Activated CD4-positive, alpha-beta T cell treated with anti-CD3 and anti-CD28 coated beads, Interleukin-2, Interleukin-4, amounts not matched to agents 100 ng/mL and 50 ng/mL, durations not matched to agents 16 hours and 8 hours (primary cell): ENCODE measurements around the gene BICD2.

Experiments used
- DNase-seq: peaks from one replicate; pipeline ENCODE4 v3.0.0-alpha.2; 2020; ENCODE audit warnings: low spot score

The BICD2 gene

DNA sequence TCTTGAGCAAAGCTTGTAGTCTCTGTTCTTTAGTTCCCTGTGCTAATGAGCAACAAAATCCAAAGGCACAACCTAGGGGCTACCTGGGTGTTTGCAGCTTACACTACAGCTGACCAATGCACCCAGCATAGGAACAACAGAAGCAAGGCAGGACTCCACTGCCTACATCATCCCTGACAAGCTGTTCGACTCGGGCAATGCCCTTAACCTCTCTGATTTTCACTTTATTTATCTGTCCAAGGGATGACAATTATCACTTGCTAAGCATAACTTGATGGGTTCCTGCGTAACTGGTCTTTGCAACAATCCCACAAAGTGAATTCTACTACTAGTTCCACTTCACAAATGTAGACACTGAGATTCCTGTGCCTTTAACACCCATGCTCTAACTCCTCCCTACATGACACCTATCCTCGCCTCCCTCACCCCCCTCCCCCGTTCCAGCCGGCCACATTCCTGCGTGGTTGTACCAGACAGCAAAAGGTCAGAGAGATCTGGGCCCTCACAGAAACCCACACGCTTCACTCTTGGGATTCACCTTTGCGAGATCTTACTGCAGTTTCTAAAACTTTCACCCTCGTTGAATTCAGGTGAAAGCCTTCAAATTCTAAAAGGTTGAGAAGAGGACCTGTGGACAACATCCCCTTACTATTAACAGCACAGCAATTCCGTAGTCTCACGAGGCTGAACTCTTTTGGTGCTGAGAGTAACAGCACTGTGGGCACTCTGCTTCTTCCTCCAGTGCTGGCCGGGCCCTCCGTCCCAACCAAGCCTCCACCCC lies 95.7 kb downstream of the BICD2 start:
- DNase-seq = peak; percentile 29

DNA sequence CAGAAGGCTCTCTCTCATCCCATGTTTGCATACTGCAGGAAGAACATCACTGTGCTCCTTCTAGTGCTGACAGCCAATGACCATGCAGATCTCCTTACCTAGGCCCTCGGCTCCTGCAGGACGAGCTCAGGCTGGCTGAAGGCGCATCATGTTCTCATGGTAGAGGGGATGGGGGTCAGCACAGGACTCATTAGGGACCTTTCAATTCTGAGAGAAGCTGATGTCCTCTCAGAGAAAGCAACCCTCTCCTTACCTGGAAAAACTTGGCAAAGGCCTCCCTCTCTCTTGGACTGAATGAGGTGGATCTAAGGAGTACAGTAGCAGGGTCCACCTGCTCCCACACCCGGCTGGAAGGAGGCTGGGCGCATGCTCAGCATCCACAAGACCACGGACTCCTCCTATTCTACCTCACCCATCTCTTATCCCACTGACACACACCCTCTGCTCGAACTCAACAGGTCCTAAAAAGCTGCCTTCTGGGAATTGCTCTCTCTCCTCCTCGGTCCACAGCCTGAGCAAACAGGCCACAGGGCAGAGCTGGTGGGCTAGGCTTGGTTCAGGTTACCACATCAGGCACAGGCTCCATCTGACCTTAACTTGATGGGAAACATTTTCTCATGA lies 97.6 kb downstream of the BICD2 start:
- DNase-seq = no peak

DNA sequence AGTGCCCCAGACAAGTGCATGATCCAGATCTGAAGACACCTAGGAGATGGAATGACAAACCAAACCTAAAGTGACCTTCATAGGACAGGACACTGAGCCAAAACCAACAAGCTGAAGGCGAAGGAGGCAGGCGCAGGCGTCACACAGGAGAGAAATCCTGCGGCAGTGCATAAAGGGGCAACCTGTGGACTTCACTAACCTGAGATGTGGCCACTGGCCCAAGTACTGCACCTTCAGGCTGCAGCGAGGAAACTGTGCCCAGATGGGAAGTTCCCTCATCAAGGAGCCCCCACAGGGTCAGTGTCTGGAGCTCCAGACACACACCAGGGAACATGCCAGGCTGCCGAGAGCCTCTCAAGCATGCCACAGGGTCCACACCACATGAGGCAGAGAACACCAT lies 98.4 kb downstream of the BICD2 start:
- no peak for DNase-seq

DNA sequence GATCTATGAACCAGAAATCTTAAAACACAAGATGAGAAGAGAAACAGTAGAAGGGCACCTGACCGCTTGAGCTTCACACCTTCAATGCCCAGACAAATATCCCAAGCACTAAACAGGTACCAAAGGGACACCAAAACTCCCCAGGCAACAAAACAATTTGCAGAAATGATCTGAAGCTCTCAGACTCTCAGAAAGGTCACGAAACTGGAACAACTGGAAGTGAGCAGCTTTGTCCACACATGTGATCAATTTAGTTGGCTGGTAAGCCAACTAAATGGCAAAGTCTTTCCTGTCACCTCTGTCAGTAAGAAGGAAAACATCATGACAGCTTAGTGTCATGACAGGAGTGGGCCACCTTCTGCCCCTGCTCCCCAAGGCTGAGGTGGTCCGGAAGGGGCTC lies 98.8 kb downstream of the BICD2 start:
- DNase-seq = no peak

DNA sequence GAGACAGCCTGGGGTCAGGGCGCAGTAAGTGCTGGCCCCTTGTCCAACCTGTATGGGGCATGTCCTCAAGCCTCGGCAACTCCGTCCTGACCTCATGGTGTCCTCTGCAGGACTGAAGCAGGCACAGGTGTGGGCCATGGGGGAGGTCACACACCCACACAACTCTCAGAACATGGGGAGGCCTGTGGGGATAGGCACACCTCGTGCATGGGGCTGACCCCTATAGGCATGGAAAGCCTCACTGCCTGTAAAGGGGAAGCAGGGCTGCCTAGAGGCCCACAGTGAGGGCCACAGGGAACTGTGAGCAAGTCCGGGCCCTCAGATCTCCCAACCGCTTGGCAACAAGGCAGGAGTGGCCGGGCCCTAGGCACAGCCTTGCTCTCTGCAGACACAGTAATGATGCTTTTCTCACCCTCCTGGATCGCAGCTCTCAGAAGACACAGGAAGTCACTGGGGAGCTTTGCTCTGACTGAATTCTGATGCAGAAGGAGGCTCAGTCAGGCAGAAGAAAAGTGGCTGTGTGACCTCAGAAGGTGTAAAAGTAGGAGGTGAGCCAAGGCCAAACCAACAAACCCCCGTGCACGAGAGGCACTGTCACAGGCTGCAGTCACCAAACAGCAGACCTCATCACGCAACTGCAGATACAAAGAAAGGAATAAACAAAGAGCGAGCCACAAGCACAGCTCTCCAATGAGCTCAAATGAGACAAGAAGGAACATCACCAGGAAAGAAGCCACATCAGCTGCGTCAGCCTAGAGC lies 100.1 kb downstream of the BICD2 start:
- peak; percentile 51 for DNase-seq

DNA sequence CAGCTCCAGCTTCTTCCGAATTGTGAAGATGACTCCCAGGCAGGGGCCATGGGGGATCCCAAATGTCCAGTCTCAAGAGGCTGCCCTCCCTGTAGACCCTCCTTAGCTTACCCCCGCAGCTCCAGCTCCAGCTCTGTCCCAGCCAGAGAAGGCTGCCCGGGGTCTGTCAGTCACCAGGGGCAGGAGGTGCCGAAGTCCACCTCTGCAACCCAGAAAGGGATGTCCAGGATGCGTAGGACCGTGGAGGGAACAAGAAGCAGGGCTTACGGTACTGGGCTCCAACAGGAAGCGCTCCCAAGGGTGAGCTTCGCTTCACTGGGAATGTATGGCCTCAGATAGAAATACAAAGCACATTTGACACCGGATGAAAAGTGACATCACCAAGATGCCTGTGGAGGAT lies 100.7 kb downstream of the BICD2 start:
- DNase-seq = no peak

DNA sequence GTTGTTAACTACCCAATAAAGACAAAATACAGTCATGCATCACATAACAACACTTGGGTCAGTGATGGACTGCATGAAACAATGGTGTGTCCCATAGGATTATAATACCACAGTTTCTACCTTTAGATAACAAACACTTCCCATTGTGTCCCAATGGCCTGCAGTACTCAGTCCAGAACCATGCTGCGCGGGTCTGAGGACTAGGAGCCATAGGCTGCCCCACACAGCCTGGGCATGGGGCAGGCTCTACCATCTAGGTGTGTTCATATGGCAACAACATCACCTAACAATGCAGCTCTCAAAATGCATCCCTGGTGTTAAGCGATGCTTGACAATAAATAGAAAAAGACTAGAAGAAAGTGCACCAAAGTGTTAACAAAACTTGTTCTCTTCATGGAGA lies 101.5 kb downstream of the BICD2 start:
- no peak for DNase-seq

DNA sequence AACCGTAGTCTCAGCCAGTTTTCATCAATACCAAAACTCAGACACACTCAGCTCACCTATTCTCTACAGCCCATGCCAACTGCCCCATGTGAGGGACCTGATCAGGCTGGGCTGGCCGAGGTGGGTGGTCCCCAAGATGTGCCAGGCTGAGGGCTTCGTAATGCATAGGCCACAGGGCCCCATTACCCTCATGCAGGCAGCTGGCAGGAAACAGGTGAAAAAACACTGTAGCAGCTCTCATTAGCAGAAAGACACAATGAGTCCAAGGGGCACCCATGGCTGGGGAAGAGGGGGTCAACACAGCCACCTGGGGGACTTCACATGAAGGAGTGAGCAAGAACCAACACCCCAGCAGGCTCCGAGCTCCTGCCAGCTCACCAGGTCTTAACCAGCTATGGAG lies 102.9 kb downstream of the BICD2 start:
- DNase-seq = no peak
